22Rv1 (cell line): ENCODE data around the gene ANO10.
A peak's percentile ranks its signal among the peaks of the same experiment; 100 is the strongest.

ENCODE experiments used
- H3K27ac ChIP-seq: fragments of 450-650 bp; 2 replicates; pipeline ENCODE4 v1.5.1; 2017
- CTCF ChIP-seq: fragments of 450-650 bp; IDR thresholded peaks from 2 replicates; pipeline ENCODE4 v1.5.1; 2017; ENCODE audit warnings: mild to moderate bottlenecking
- ZFX ChIP-seq: fragments of 450-650 bp; IDR thresholded peaks from 2 replicates; pipeline ENCODE4 v1.6.1; 2017; ENCODE audit warnings: antibody characterized with exemption, borderline replicate concordance

The ANO10 gene

GRCh38 chr3:43506644-43507043 is 115.2 kb downstream of the ANO10 start:
- no peak overlapping the region for H3K27ac ChIP-seq
- TF ChIP-seq CTCF (no peak), ZFX (no peak)

- no peak overlapping the region for H3K27ac ChIP-seq
- TF ChIP-seq CTCF (no peak), ZFX (no peak)
Measured at GRCh38 chr3:43505351-43505750, 116.5 kb downstream of the ANO10 start.

- H3K27ac ChIP-seq = no peak overlapping the region
- TF ChIP-seq ZFX (no peak), CTCF (peak; percentile 73)
Measured at GRCh38 chr3:43503067-43503728, 118.6 kb downstream of the ANO10 start.

GRCh38 chr3:43499256-43499655 is 122.6 kb downstream of the ANO10 start:
- TF ChIP-seq ZFX = no peak
- no peak for TF ChIP-seq CTCF
- H3K27ac ChIP-seq = no peak overlapping the region

- TF ChIP-seq ZFX (no peak), CTCF (no peak)
Measured at GRCh38 chr3:43497905-43498365, 123.9 kb downstream of the ANO10 start.

GRCh38 chr3:43497422-43497821 is 124.4 kb downstream of the ANO10 start:
- no peak overlapping the region for H3K27ac ChIP-seq

More at GRCh38 chr3:43497905-43498365, 123.9 kb downstream of the ANO10 start:
- H3K27ac ChIP-seq = no peak overlapping the region

More at GRCh38 chr3:43497422-43497821, 124.4 kb downstream of the ANO10 start:
- TF ChIP-seq ZFX (no peak), CTCF (no peak)
